Tibial nerve (tissue), 4 donors: ENCODE data around the gene ADAMTS12. TPM values are rescaled to one million over a fixed set of nuclear protein-coding genes. Genes with fewer than 3 reads are reported as not detected.

Experiments used
- DNase-seq, 2 donors: peaks; one replicate each; pipeline ENCODE4 v3.0.0-alpha.2; 2019; ENCODE audit warnings: low spot score in 2 of 2
- H3K27ac ChIP-seq, 4 donors: fragments of 200-600 bp; sonication (generic) in 3 of 4; one replicate each; pipeline ENCODE4 v1.5.1; 2017 to 2019; ENCODE audit warnings: mild to moderate bottlenecking in 1 of 4
- H3K27me3 ChIP-seq, 2 donors: fragments of 200-600 bp; sonication (generic) in 1 of 2; one replicate each; pipeline versions ENCODE4 v1.5.1 to v1.6.0; 2017 to 2019
- H3K36me3 ChIP-seq, 3 donors: fragments of 200-600 bp; sonication (generic); one replicate each; pipeline ENCODE4 v1.5.1; 2018 to 2019
- H3K4me1 ChIP-seq, 4 donors: fragments of 200-600 bp; sonication (generic) in 3 of 4; one replicate each; pipeline ENCODE4 v1.5.1; 2017 to 2019
- H3K4me3 ChIP-seq, 4 donors: fragments of 200-600 bp; sonication (generic) in 3 of 4; one replicate each; pipeline ENCODE4 v1.5.1; 2017 to 2019; ENCODE audit warnings: mild to moderate bottlenecking in 1 of 4, moderate library complexity in 1 of 4
- H3K9me3 ChIP-seq, 4 donors: fragments of 200-600 bp; sonication (generic) in 3 of 4; one replicate each; pipeline ENCODE4 v1.5.1; 2017 to 2019
- EP300 ChIP-seq, 2 donors: sonication (generic); formaldehyde crosslinking; IDR thresholded peaks; one replicate each; pipeline ENCODE4 v1.6.1; 2017; ENCODE audit warnings: antibody characterized with exemption in 2 of 2, mild to moderate bottlenecking in 1 of 2
- POLR2A ChIP-seq, 2 donors: fragments of 450-650 bp; IDR thresholded peaks; one replicate each; pipeline ENCODE4 v1.6.1; 2017; ENCODE audit warnings: antibody characterized with exemption in 2 of 2, mild to moderate bottlenecking in 2 of 2, moderate library complexity in 2 of 2
- WGBS, 2 donors: methylation state at CpG; one replicate each; pipeline ENCODE4 v1.1.5; 2018; 5-methylcytosine and 5-hydroxymethylcytosine counted together
- total RNA-seq, 4 donors: library from RNA; depleted of rRNA; stranded (reverse); fragments of >200 nt; gene quantifications; one replicate each; pipeline ENCODE4 v1.1.0, GENCODE V29; 2016
- TF ChIP-seq, protein P1 (sequence below), 5 experiments: fragments of 200-600 bp in 3 of 5; fragments of 450-650 bp in 2 of 5; sonication (generic) in 3 of 5; IDR thresholded peaks; one replicate each; pipeline ENCODE4 v1.5.1; 2016 to 2019; ENCODE audit warnings: antibody characterized with exemption in 5 of 5, mild to moderate bottlenecking in 3 of 5, moderate library complexity in 2 of 5

The ADAMTS12 gene
- total RNA-seq, 4 donors from 2014 or later, result 7.1 to 10.4 (median 9.7) TPM

DNA sequence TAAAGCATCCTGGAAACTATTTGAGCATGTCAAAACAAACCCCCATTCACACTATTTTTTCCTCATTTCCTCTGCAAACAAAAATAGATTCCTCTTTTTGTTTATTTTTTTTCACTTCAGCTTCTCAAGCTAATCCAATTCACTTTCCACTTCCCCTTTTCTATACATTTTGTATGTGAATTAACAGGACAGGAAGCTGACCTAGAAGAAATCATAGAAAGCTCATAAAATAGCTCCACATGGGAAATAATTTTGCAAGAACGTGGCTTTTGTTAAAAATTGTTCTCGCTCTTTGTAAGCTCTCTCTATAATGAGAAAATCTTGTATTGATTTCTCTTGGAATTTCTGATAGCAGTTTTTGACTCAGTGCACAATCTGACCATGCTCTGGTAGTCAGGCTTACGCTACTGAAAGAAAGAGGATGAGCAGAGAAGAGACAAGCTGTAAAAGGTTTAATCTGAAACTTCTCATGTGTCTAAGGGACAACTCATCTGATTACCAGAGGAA, 215.8 kb downstream of the ADAMTS12 start:
- DNase-seq, result no peak
- H3K4me3 ChIP-seq, result no peak overlapping the region
- no peaks in the 10 kb centered on the region for H3K36me3 ChIP-seq
- TF ChIP-seq, protein P1, sequence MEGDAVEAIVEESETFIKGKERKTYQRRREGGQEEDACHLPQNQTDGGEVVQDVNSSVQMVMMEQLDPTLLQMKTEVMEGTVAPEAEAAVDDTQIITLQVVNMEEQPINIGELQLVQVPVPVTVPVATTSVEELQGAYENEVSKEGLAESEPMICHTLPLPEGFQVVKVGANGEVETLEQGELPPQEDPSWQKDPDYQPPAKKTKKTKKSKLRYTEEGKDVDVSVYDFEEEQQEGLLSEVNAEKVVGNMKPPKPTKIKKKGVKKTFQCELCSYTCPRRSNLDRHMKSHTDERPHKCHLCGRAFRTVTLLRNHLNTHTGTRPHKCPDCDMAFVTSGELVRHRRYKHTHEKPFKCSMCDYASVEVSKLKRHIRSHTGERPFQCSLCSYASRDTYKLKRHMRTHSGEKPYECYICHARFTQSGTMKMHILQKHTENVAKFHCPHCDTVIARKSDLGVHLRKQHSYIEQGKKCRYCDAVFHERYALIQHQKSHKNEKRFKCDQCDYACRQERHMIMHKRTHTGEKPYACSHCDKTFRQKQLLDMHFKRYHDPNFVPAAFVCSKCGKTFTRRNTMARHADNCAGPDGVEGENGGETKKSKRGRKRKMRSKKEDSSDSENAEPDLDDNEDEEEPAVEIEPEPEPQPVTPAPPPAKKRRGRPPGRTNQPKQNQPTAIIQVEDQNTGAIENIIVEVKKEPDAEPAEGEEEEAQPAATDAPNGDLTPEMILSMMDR (IDR thresholded peaks at IDR 0.05), result no peak
- peak in 1 of 2 donors; percentile 10 for TF ChIP-seq EP300 (IDR thresholded peaks at IDR 0.05)
- peaks cover 0 to 4% (median 0%) of the 10 kb centered on the region in 4 donors for H3K4me1 ChIP-seq
- no peak overlapping the region for H3K27ac ChIP-seq
- H3K9me3 ChIP-seq, result no peaks in the 10 kb centered on the region
- 42 to 47% methylated on average over 3 of the region's 3 CpGs for WGBS, 2 donors
- H3K27me3 ChIP-seq, result no peaks in the 10 kb centered on the region

DNA sequence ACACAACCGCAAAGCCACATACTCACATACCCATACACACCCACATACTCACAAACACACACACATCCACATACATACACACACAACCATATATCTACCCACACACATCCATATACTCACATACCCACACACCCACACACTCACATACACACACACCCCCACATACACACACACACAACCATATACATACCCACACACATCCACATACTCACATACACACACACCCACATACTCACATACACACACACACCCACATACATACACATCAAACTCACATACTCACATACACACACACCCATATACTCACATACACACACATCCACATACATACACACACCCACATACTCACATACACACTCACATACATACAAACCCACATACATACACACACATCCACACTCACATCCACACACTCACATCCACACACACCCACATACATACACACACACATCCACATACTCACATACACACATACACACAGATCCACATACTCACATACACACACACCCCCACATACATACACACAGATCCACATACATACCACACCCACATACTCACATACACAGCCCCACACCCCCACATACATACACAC, 220.0 kb downstream of the ADAMTS12 start:
- Histone ChIP-seq H3K36me3 (no peaks in the 10 kb centered on the region), H3K27me3 (no peaks in the 10 kb centered on the region), H3K27ac (no peak overlapping the region), H3K9me3 (no peaks in the 10 kb centered on the region), H3K4me3 (no peak overlapping the region), H3K4me1 (peaks cover 0 to 4% (median 0%) of the 10 kb centered on the region in 4 donors)
- WGBS, 2 donors, result 100% methylated on average over 1 of the region's 1 CpG
- DNase-seq, result no peak
- no peak for TF ChIP-seq POLR2A (IDR thresholded peaks at IDR 0.05)

DNA sequence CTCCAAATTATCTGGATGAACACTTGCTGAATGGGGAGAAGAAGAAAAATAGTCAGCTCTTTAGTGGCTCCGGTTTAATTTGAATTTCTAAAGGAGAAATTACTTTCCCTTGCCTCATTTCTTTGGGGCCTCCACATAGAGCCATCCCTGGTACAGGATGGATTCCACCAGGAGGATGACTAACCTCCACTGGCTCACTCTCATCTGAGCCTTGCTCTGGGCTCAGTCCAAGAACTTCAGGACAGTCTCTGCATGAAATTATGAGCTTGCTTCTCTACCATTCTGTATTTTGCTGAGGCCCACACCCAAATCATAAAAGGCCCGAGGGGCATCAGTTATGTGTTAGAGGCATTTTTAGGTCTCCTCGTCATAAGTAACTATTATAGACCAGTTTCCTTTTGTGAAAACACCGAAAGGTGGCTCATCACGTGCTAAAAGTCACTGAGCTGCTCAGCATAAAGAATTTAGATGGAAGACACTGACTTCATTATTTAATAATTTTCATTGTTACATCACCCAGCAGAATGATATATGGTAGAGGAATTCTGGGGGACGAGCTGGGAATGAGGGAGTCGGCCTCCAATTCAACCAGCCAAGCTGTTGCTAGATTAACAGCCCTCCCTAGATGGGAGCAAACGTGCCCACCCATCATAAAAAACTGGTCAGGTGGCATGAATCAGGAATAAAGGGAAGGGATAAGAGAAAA, 228.9 kb downstream of the ADAMTS12 start:
- 79 to 81% methylated on average over 8 of the region's 8 CpGs for WGBS, 2 donors
- TF ChIP-seq POLR2A (IDR thresholded peaks at IDR 0.05), result no peak
- TF ChIP-seq EP300 (IDR thresholded peaks at IDR 0.05), result no peak
- TF ChIP-seq, protein P1 (IDR thresholded peaks at IDR 0.05), result no peak
- DNase-seq, result no peak

DNA sequence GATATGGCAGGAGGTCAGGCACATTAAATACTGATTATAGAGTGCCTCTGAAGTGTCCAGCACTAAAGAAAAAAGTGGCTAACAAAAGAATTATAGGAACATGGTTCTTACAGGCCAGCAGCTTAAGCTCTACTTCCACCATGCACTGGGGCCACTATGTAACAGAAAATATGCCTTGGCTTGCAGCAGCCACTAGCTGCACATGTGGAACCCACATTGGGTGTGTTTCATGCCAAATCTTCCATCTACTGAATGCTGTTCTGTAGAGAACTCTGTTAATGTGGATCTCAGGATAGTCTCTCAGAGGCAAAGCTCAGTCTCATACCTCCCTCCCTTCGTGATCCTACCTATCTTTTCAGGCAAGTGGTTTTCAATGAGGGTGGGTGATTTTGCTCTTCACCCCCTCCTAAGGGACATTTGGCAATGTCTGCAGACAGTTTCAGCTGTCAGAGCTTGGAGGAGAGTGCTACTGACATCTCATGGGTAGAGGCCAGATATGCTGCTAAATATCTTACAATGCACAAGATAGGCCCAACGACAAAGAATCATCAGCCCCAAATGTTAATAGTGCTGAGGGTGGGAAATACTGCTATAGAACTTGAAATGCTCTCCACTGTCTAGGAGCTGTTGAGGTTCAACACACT, 232.1 kb downstream of the ADAMTS12 start:
- Histone ChIP-seq H3K4me1 (no peaks in the 10 kb centered on the region), H3K9me3 (no peaks in the 10 kb centered on the region), H3K27ac (no peak overlapping the region), H3K4me3 (no peak overlapping the region), H3K36me3 (no peaks in the 10 kb centered on the region), H3K27me3 (no peaks in the 10 kb centered on the region)
- no peak for DNase-seq
- 82 to 87% methylated on average over 2 of the region's 2 CpGs for WGBS, 2 donors
- no peak for TF ChIP-seq POLR2A (IDR thresholded peaks at IDR 0.05)
- TF ChIP-seq, protein P1 (IDR thresholded peaks at IDR 0.05), result no peak
- TF ChIP-seq EP300 (IDR thresholded peaks at IDR 0.05), result no peak

More for the DNA sequence above, 228.9 kb downstream of the ADAMTS12 start:
- no peak overlapping the region for H3K4me3 ChIP-seq
- no peaks in the 10 kb centered on the region for H3K36me3 ChIP-seq
- no peaks in the 10 kb centered on the region for H3K27me3 ChIP-seq
- no peak overlapping the region for H3K27ac ChIP-seq
- H3K4me1 ChIP-seq, result no peaks in the 10 kb centered on the region
- H3K9me3 ChIP-seq, result no peaks in the 10 kb centered on the region

DNA sequence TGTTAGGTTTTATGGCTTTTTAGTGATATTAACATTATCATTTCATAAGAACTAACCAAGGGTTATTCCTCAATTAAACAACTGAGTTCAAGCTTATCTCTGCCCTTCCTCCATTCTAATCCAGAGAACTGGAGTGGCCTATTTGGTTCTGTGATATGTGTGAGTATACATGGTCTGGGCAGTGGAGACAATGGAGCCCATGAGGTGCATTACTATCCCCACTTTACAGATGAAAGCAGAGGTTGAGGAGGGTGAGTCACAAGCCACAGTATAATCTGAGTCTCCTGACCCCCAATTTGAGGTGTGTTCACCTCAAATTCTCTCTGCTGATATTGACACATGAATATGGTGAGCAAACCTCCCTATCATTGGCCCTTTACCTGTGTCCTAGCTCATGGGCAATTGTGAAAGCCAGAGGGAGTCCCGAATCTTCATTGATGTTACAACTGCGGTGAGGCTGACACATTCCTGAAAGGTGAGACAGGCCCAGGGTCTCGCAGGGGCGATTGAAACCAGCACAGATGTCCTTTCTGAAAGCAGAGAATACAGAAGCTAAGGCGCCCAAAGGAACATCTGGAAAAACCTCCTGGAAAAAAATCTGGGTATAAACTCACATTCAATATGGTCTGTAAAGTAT, 233.9 kb downstream of the ADAMTS12 start:
- Histone ChIP-seq H3K9me3 (no peaks in the 10 kb centered on the region), H3K27me3 (no peaks in the 10 kb centered on the region), H3K27ac (no peak overlapping the region), H3K36me3 (no peaks in the 10 kb centered on the region), H3K4me3 (no peak overlapping the region), H3K4me1 (no peaks in the 10 kb centered on the region)
- WGBS, 2 donors, result 77 to 85% methylated on average over 5 of the region's 5 CpGs
- no peak for DNase-seq
- TF ChIP-seq EP300 (IDR thresholded peaks at IDR 0.05) (no peak), POLR2A (IDR thresholded peaks at IDR 0.05) (no peak)
- TF ChIP-seq, protein P1 (IDR thresholded peaks at IDR 0.05), result no peak
